Activated CD8-positive, alpha-beta memory T cell treated with anti-CD3 and anti-CD28 coated beads for 4 hours (primary cell): ENCODE measurements around the gene RBMX.
"Not testable (repeated sequence)": the region's sequence is repeated elsewhere in the genome, so short reads cannot be mapped to it uniquely, and the experiment has no call there.

Source experiments
- DNase-seq, 2 donors: peaks; one replicate each; pipeline ENCODE4 v3.0.0-alpha.2; 2020; ENCODE audit warnings: low read depth in 2 of 2

RBMX gene

DNA sequence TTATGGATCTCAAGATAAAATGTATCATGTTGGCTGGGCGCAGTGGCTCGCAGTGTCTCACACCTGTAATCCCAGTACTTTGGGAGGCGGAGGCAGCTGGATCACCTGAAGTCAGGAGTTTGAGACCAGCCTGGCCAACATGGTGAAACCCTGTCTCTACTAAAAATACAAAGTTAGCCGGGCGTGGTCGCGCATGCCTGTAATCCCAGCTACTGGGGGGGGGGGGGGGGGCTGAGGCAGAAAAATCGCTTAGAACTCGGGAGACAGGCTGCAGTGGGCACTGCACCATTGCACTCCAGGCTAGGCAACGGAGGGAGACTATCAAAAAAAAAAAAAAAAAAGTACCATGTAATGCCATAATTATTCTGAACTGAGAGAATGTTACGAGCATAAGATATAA lies 2.1 kb downstream of the RBMX start:
- no peak for DNase-seq

DNA sequence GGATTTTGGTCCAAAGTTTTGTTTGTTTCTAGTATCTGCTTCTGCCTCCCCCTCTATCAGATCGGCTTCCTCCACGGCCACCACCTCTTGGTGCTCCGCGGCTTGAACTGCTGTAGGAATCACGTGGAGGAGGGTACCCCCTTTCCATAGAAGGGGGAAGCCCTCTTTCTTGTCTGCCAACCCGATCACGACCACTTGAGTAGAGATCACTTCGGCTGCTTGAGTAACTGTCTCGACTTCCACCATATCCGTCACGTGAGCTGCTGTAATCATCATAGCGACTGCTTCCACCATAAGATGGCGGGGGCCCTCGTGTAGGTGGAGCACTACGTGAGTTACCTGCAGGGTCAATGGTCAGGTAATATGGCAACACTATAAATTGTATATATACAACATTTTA lies 6.4 kb downstream of the RBMX start:
- DNase-seq = not testable (repeated sequence)

DNA sequence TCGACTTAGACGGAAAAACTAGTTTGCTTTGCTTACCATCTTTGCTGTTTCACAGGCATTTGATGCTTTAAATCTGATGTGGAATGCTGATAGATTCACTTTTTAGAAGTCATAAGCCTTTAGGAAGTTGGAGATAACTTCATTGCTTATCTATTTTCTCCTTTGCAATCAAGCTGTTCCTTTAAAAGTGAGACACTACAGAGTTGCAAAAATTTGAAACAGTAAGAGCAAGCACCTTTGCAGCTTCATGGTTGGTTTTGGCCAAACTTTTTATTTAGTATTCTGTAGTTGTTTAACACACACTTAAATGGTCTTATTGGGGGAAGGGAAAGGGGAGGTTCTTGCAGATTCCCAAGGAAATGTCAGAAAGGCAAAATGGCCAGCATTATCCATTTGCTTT lies 7.3 kb downstream of the RBMX start:
- not testable (repeated sequence) for DNase-seq

DNA sequence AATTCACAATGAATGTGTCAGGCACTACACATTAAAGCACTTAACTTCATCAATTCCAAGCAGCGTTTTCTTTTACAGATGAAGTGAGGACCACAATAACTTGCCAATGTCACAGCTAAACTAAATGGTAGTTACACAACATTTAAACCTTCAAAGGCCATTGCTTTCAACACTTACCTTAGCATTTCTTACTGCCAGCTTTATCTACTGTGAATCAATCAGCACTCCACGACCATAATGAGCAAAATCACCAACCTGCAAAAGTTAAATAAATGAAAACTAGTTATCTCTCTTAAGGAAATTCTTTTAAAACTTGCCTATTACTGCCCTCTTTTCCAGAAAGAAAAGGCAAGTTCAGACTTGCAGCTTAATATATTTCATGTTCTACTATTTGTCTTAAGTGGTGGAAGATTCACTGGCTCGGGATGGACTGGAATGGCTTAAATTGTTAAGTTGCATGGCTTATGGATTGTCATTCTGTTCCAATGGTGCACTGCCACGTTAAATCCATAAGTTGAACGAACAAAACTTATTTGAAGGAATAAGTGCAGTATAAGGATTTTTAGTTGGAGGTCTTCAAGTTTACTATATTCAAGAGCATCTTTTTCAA lies 8.3 kb downstream of the RBMX start:
- no peak for DNase-seq

DNA sequence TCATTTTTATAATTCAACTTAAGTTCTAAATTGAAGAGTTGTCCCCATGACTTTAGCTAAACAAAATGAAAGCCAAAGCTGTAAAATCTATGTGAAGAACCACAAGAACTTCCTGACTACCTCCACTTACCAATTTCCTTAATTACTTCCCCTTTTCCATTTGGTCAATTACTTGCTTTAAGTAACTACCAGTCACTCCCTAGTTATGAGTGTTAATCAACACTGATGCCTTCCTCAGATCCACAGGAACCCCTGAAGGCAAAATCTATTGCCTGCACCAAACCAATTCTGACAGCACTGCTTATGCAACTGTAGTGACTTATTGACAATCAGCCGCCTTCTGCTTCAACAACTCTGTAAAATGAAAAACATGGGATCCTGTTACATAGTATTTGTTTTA lies 10.5 kb downstream of the RBMX start:
- DNase-seq = no peak

DNA sequence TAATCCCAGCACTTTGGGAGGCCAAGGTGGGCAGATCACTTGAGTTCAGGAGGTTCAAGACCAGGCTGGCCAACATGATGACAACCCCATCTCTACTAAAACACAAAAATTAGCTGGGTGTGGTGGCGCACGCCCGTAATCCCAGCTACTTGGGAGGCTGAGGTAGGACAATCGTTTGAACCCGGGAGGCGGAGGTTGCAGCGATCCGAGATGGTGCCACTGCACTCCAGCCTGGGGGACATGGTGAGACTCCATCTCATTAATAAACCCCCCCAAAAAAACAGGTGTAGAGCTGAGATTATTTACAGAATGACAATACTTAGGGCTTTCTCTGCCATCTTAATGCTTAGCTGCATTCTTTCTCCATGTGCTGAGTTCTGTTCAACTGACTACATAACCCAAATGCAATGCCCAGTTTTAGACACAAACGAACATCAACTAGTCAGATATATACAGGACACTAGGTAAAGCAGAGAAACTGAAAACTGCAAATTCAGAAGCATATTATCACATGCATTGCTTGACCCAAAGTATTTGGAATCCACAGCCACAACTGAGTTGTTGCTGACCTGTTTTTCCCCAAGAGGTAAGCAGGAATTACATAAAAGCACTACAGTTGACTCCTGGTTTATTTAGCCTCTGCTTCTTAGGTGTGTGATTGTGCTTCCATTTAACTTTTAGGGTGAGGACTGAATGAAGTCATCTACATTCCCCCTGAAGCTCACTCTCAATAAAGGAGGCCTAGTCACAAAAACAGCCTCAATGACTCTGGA lies 12.1 kb downstream of the RBMX start:
- DNase-seq = no peak

DNA sequence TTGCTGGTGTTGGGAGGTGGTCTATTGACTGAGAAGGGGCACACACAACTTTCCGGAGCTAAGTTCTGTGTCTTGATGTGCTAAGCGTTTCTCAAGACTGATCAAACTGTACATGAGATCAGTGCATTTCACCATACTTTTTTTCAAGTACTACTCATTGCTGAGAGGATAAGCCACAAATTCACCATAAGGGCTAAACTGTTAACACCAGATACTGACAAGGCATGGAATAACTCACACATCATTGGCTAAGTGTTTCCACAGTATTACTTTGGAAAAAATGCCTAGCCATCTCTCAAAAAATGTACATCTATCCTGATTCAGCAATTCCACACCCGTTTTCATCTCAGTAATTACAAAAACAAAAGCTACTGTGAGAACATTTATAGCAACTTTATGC lies 13.0 kb downstream of the RBMX start:
- no peak for DNase-seq

DNA sequence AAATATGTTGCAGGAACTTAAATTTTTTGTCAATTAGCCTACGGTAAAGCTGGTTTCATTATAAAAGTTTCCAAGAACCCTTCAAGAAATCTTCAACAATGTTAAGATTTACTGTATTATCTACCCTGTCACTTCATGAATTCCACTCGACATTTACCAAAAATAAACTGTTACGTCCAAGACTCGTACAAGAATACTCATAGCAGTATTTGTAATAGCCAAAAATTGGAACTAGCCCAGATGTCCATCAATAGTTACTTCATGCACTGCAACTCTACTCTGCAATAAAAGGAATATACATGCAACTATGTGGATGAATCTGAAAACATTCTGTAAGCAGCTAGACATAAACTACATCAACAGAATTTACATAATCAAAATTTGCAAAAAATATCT lies 13.4 kb downstream of the RBMX start:
- no peak for DNase-seq

DNA sequence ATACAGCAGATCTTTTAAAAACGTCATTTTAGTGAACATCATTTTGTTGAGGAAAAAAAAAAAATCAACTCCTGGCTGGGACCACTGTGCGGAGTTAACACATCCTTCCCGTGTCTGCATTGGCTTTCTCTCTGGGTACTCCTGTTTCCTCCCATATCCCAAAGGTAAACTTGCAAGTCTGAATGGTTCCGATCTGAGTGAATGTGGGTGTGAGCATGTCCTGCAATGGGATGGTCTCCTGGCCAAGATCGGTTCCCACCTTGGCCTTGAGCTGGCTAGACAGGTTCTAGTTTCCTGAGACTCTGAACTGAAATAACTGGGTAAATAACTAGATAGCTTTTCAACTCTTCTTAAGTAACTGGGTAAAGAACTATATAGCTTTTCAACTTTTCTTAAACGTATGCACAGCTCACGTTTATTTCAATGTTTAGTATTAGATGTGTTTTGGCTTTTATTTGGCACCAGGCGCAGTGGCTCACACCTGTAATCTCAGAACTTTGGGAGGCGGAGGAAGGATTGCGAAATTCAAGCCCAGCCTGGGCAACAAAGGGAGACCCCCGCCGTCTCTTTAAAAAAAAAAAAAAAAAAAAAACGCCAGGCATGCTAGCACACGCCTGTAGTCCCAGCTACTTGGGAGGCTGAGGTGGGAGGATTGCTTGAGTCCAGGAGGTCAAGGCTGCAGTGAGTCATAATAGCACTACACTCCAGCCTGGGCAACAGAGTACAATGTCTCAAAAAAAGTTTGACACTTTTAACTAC lies 14.0 kb downstream of the RBMX start:
- no peak for DNase-seq

DNA sequence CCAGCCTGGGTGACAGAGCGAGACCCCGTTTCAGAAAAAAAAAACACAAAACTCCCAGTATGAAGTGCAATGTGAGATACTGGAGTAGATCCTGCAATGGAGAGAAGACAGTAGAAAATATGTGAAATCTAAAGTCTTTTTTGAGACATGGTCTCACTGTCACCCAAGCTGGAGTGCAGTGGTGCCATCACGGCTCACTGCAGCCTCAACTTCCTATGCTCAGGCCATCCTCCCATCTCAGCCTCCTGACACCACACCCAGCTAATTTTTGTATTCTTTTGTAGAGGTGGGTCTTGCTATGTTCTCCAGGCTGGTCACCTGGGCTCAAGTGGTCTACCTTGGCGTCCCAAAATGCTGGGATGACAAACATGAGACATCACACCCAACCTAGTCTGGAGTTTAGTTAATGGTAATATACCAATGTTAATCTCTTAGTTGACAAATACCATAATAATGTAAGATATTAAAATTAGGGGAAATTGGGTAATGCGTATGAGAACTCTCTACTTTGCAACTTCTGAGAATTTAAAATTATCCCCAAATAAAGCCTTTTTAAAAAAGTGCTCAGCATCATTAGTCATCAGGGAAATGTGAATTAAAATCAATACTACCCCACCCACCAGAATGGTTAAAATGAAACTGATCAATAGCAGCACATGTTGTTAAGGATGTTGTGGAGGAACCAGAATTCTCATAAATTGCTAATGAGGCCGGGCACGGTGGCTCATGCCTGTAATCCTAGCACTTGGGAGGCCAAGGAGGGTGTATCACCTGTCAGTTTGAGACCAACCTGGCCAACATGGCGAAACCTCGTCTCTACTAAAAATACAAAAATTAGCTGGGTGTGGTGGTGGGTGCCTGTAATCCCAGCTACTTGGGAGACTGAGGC lies 15.0 kb downstream of the RBMX start:
- no peak for DNase-seq

DNA sequence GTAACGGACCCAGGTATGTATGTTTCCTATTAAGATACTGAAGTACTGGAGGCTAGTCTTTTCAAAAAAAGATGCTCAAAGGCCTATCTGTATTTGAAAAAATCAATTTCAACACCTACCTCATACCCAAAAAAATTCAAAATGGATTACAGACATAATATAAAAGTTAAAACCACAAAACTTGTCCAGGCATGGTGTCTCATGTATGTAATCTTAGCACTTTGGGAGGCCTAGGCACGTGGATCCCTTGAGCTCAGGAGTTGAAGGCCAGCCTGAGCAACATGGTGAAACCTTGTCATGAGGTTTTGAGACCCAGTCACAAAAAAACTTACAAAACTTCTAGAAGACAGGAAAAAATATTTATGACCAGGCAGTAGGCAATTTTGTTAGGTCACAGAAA lies 16.7 kb downstream of the RBMX start:
- DNase-seq = no peak

DNA sequence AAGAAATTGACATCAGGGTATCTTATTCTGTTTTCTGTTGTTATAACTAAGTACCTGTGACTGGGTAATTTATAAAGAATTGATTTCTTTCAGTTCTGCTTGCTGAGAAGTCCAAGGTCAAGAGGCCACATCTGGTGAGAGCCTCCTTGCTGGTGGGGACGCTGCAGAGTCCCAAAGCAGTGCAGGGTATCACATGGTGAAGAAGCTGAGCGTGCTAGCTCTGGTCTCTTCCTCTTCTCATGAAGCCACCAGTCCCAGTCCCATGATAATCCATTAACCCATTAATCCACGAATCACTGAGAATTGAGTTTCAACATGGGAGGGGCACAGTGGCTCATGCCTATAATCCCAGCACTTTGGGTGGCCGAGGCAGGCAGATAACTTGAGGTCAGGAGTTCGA lies 18.0 kb downstream of the RBMX start:
- DNase-seq = no peak

DNA sequence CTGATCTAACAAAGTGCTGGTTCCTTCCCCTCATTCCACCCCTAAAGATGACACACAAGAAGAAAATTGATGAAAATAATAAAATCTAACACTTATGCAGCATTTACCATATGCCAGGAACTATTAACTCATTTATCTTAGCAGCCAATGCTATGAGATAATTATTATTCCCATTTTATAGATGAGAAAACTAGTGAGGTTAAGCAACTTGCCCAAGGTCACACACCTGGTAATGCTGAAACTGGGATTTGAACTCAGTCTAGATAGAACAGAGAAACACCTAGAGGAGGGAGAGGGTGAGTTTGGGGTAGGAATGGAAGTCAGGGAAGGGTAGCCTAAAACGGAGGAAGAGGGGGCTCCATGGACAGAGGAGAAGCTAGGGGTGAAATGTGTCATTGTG lies 18.6 kb downstream of the RBMX start:
- no peak for DNase-seq

DNA sequence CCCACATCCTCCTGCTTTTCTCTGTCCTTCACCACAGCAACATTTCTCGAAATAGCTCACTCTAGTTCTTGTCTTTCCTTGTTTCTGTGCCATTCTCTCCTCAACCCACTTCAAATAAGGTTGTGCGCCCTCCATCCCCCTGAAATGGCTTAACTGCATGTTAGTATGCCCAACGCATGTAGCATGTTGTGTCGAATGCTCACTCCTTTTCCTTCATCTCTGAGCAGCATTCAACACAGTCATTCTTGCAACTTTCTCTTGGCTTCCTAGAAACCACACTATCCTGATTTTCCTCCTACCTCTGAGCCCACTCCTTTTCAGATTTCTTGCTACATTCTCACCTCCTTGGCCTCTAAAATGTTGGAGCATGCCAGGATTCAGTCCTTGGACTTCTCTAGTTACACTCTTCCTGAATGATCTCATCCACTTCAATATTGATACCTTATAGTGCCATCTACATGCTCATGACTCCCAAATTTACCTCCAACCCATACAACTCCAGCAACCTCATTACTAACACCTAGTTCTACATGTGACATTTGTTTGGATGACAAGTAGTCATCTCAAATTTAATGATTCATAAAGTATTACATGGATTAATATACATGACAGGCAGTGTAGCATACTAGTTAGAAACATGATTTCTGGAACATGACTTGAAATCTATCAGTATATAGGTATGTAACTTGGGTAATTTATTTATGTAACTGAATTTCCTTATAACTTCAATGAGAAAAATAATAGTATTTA lies 22.3 kb downstream of the RBMX start:
- no peak for DNase-seq

DNA sequence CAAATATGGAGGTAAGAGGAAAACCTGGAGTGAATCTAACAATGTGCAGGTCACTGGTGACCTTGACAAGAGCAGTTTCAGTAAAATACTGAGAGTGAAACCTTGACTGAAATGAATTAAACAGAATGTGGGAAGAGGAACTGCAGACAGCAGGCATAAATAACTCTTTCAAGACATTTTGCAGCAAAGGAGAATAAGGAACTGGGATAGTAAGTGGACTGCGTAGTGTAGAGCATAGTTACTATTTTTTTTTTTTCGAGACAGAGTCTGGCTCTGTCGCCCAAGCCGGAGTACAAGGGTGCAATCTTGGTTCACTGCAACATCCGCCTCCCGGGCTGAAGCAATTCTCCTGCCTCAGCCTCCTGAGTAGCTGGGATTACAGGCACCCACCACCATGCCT lies 24.0 kb downstream of the RBMX start:
- no peak for DNase-seq

DNA sequence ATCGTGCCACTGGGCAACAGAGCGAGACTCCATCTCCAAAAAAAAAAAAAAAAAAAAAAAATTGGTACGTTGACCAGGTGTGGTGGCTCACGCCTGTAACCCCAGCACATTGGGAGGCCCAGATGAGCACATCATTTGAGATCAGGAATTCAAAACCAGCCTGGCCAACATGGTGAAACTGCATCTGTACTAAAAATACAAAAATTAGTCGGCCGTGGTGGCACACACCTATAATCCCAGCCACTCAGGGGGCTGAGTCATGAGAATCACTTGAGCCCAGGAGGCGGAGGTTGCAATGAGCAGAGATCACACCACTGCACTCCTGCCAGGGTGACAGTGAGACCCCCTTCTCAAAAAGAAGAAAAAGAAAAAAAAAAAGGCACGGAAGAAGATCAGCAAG lies 24.5 kb downstream of the RBMX start:
- DNase-seq = no peak

DNA sequence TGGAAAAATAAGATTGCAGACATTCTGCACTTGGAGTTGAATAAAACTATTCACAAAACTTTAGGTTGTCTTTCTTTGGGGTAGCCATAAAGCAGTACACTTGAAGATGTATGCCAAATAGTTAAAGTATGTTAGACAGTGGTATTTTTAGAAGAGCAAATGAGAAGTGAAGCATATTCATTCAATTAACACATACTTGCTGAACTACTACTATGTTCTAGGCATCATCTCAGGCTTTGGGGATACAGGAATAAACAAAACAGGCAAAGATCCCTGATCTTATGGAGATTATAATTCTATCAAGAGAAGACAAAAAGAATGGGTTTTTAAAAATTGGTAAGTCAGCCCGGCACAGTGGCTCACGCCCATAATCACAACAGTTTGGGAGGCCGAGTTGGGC lies 29.0 kb downstream of the RBMX start:
- no peak for DNase-seq

DNA sequence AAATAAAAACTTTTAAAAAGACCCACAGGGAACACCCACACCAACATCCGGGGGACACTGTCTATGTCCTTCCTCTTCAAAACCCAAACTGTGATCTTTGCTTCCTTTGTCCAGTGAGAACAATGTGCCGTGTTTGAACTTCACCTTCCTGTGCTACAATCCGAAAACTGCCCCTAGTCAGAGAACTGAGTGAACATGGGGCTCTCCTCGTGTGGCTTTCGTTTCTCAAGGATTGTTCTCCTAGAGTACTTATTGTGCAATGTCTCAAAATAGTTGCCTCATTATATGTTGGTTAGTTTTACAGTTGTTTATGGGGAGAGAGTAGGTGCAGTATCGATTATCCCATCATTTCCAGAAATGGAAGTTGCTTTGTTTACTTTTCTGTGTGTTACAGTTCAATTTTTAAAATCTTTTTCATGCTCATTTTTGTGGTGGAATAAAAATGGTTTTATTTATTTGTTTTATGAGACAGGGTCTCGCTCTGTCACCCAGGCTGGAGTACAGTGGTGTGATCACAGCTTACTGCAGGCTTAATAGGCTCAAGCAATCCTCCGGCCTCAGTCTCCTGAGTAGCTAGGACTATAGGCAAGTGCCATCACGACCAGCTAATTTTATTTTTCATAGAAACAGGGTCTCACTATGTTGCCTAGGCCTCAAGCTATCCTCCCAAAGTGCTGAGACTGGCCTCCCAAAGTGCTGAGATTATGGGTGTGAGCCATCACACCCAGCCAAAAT lies 29.9 kb downstream of the RBMX start:
- DNase-seq = no peak

DNA sequence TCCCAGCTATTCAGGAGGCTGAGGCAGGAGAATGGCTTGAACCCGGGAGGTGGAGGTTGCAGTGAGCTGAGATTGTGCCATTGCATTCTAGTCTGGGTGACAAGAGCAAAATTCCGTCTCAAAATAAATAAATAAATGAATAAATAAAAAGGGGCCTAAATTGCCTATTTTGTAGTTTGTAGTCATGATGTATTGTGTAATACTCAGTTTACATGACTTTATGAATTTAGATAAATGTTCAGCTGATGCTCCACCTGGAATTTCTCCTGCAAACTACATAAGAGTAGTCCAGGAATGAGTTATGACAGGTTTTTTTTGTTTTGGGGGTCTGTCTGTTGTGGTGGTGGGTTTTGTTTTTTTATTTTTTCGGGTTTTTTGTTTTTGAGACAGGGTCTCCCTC lies 31.1 kb downstream of the RBMX start:
- DNase-seq = no peak

DNA sequence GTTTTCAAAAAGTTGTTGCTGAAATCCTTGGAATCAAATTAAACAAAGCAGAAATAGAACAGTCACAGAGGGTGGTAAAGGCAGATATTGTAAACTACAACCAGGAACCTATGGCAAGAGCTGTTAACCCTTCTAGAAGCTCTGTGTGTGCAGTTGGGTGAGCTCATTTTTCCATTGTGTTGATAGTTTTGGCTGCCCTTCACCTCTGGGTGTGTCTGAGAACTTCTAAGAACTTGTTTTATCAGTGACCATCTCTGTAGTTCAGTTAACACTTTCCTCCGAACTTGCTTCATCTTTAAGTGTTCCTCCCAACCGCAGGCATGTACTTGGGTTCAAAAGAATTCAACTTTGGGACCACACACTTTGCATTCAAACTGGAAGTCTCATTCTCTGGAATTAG lies 32.7 kb downstream of the RBMX start:
- DNase-seq = no peak

DNA sequence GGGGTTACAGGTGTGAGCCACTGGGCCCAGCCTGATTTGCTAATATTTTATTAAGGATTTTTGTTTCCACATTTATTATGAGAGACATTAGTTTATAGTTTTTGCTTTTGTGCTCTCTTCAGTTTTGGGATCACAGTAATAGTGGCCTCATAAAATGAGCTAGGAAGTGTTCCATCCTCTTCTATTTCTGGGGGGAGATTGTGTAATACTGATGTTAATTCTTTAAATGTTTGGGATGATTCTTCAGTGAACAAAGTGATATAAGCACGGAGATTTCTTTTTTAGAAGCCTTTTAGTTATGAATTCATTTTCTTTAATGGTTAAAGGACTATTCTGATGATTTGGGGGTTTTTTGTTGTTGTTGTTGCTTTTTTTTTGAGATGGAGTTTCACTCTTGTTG lies 41.3 kb downstream of the RBMX start:
- DNase-seq = no peak
